Left lung (tissue), 10 donors: Measurements from ENCODE around the gene MRPL32. TPM values are rescaled to one million over a fixed set of nuclear protein-coding genes. Genes with fewer than 3 reads are reported as not detected.
A peak's percentile ranks its signal among the peaks of the same experiment; 100 is the strongest.

Experiments used
- ATAC-seq: fragments of 200-7000 bp; cut with Tn5 transposase; one replicate; pipeline ENCODE4 v1.9.1; 2020; ENCODE audit warnings: moderate library complexity
- DNase-seq, 4 donors: peaks; one replicate each; pipeline ENCODE4 v3.0.0-alpha.2; 2013 to 2020
- H3K27ac ChIP-seq, 2 donors: fragments of 200-600 bp; sonication (generic) in 1 of 2; one replicate each; pipeline versions ENCODE4 v1.5.0 to v1.8.0; 2020 to 2021
- H3K27me3 ChIP-seq, 2 donors: fragments of 200-600 bp; sonication (generic) in 1 of 2; one replicate each; pipeline versions ENCODE4 v1.5.0 to v1.8.0; 2020 to 2021
- H3K36me3 ChIP-seq, 2 donors: fragments of 200-600 bp; sonication (generic) in 1 of 2; one replicate each; pipeline versions ENCODE4 v1.5.0 to v1.8.0; 2020 to 2021
- H3K4me1 ChIP-seq, 2 donors: fragments of 200-600 bp; one replicate each; pipeline ENCODE4 v1.8.0; 2021
- H3K4me3 ChIP-seq, 2 donors: fragments of 200-600 bp; sonication (generic) in 1 of 2; one replicate each; pipeline versions ENCODE4 v1.5.0 to v1.8.0; 2020 to 2021; ENCODE audit warnings: mild to moderate bottlenecking in 1 of 2
- H3K9me3 ChIP-seq, 2 donors: fragments of 200-600 bp; sonication (generic) in 1 of 2; one replicate each; pipeline versions ENCODE4 v1.5.0 to v1.8.0; 2020 to 2021
- CTCF ChIP-seq, 2 donors: fragments of 200-600 bp; sonication (generic) in 1 of 2; IDR thresholded peaks; one replicate each; pipeline versions ENCODE4 v1.5.0 to v1.8.0; 2021; ENCODE audit warnings: antibody characterized with exemption in 2 of 2
- intact Hi-C, 2 donors: fragments of 100-400 bp; cut with DNase I; formaldehyde crosslinking; loops; one replicate each; pipeline versions ENCODE4 v1.11.2 to v1.14.2; 2022
- polyA plus RNA-seq, 6 donors: library from polyadenylated mRNA; unstranded; fragments of 120-200 nt; gene quantifications; one replicate each; pipeline ENCODE4 v1.2.1, GENCODE V29; 2013; ENCODE audit not compliant: insufficient read length in 6 of 6
- total RNA-seq, 2 donors: library from RNA; stranded (reverse); fragmentation: NEBNext Ultra II Directional; extraction: Animal tissue kit (Norgen Biotek cat#: 25700); gene quantifications; one replicate each; pipeline ENCODE4 v1.2.1, GENCODE V29; 2021
- donor health status: DM: no; HTN: yes; CAD: no.
- donor health status: DM: no; HTN: no; CAD: no.

The MRPL32 gene
- total and polyA plus RNA-seq, 8 donors: 38.5 to 55.4 (median 53.8) TPM

DNA sequence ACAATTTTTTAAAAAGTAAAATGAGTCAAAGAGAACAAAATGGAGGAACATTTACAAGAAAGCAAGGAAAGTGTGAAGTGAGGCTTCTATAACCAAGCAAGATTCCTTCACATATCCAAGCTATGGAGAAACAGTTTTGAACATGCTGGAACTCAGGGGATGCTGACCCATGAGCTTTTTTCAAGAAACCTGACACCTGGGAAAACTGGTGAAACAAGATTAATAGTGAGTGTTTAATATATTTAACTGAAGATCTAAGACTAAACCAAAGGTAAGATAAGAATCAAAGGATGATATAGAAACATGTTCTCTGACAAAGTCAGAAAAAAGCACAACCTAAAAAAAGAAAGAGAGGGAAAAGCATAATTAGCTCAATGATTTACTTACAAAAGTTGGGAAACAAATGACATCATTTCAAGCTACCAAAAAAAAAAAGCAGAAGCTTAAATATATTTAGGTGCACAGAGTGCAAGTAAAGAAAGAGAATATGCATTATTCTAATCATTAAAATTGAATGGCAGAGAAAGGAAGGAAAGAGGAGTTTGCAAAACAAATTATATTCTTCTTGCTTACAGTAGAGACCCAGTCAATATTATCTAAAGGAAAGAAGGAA lies 45.2 kb upstream of the MRPL32 start:
- Histone ChIP-seq H3K9me3 (no peaks in the 10 kb centered on the region), H3K36me3 (no peaks in the 10 kb centered on the region), H3K27me3 (no peaks in the 10 kb centered on the region), H3K4me1 (peaks cover 0 to 24% of the 10 kb centered on the region in 2 donors), H3K4me3 (peak overlapping the region in 1 of 2 donors; percentile 62), H3K27ac (peak overlapping the region in 1 of 2 donors; percentile 97)
- intact Hi-C loops: no loop called here
- ATAC-seq (no peak), DNase-seq (no peak)
- no peak for TF ChIP-seq CTCF (IDR thresholded peaks at IDR 0.05)

- no peak for DNase-seq
- ATAC-seq: no peak
- H3K27me3 ChIP-seq: no peaks in the 10 kb centered on the region
- intact Hi-C loops: no loop called here
- H3K4me3 ChIP-seq: no peak overlapping the region
- peaks cover 0 to 6% of the 10 kb centered on the region in 2 donors for H3K9me3 ChIP-seq
- H3K4me1 ChIP-seq: peaks cover 0 to 10% of the 10 kb centered on the region in 2 donors
- H3K27ac ChIP-seq: no peak overlapping the region
- no peaks in the 10 kb centered on the region for H3K36me3 ChIP-seq
- TF ChIP-seq CTCF (IDR thresholded peaks at IDR 0.05): no peak
These were observed 38.6 kb upstream of the MRPL32 start for GRCh38 chr7:42893346-42894240.

DNA sequence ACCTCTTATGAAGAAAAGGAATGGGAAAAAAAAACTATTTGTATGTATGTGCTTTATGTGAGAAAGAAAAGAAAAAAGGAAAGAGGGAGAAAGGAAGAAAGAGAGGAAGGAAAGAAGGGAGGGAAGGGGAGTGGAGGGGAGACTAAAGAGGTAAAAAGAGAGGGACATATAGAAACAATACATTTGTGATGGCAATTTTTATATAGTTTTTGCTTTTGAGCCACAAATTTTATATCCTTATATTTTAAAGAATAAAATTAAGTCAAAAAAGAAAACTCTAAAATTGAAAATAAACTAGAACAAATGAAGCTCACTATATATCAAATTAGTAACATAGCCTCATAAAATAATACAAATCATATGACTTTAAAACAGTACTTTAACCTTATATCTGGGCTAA lies 31.3 kb upstream of the MRPL32 start:
- Histone ChIP-seq H3K4me3 (no peak overlapping the region), H3K9me3 (no peaks in the 10 kb centered on the region), H3K27ac (no peak overlapping the region), H3K36me3 (no peaks in the 10 kb centered on the region), H3K4me1 (no peaks in the 10 kb centered on the region), H3K27me3 (no peaks in the 10 kb centered on the region)
- TF ChIP-seq CTCF (IDR thresholded peaks at IDR 0.05): no peak
- intact Hi-C loops: no loop called here
- no peak for DNase-seq
- ATAC-seq: no peak

DNA sequence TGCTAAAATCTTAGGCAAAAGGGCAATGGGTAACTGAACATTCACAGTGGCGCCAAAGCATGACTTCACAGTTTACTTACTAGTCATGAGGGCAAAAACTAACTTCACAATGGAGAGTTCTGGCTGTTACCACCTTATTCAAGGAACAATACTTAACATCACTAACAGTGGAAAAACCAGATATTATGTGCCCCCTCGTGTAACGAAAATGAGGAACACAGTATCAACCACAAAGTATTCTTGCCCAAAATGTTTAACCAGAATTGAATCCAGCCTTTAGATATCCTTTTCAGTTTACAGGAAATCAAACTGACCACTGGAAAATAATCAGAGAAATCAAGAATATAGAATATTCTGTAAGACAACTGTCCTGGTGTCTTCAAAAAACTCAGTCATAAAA lies 29.8 kb upstream of the MRPL32 start:
- Histone ChIP-seq H3K4me1 (no peaks in the 10 kb centered on the region), H3K27ac (no peak overlapping the region), H3K27me3 (no peaks in the 10 kb centered on the region), H3K4me3 (no peak overlapping the region), H3K36me3 (no peaks in the 10 kb centered on the region), H3K9me3 (no peaks in the 10 kb centered on the region)
- TF ChIP-seq CTCF (IDR thresholded peaks at IDR 0.05): no peak
- DNase-seq (no peak), ATAC-seq (no peak)
- intact Hi-C loops: no loop called here

GRCh38 chr7:42906181-42906580 lies 26.0 kb upstream of the MRPL32 start:
- no peak for TF ChIP-seq CTCF (IDR thresholded peaks at IDR 0.05)
- no peak overlapping the region for H3K4me3 ChIP-seq
- ATAC-seq (no peak), DNase-seq (no peak)
- intact Hi-C loops: no loop called here
- no peaks in the 10 kb centered on the region for H3K36me3 ChIP-seq
- peaks cover 8 to 17% of the 10 kb centered on the region in 2 donors for H3K4me1 ChIP-seq
- no peak overlapping the region for H3K27ac ChIP-seq
- H3K9me3 ChIP-seq: no peaks in the 10 kb centered on the region
- H3K27me3 ChIP-seq: no peaks in the 10 kb centered on the region
